ENCODE results near the gene MDN1.
"Not testable (repeated sequence)": the region's sequence is repeated elsewhere in the genome, so short reads cannot be mapped to it uniquely, and the experiment has no call there.

MDN1 gene

GRCh38 chr6:89643406-89643805 lies 176.2 kb downstream of the MDN1 start:
- Histone ChIP-seq H3K4me1 (ENCODE audit: insufficient read depth, low read length) (peaks cover 5% of the 10 kb centered on the region), H3K9me3 (ENCODE audit: low read length) (no peaks in the 10 kb centered on the region), H3K4me3 (ENCODE audit: low read depth in 1 of 2, low read length in 2 of 2) (no peak overlapping the region), H3K27me3 (ENCODE audit: control insufficient read depth in 1 of 2, insufficient read depth in 2 of 2, low read length in 2 of 2) (no peaks in the 10 kb centered on the region), H3K36me3 (ENCODE audit: insufficient read depth, low read length) (peaks cover 38% of the 10 kb centered on the region), H3K27ac (ENCODE audit: low read depth, low read length) (no peak overlapping the region), H3K9ac (ENCODE audit: low read length) (no peak overlapping the region)

- Histone ChIP-seq H3K9me3 (ENCODE audit: low read length) (no peaks in the 10 kb centered on the region), H3K36me3 (ENCODE audit: insufficient read depth, low read length) (peaks cover 36% of the 10 kb centered on the region), H3K4me1 (ENCODE audit: insufficient read depth, low read length) (peaks cover 6% of the 10 kb centered on the region), H3K9ac (ENCODE audit: low read length) (no peak overlapping the region), H3K4me3 (ENCODE audit: low read depth in 1 of 2, low read length in 2 of 2) (no peak overlapping the region), H3K27ac (ENCODE audit: low read depth, low read length) (no peak overlapping the region), H3K27me3 (ENCODE audit: control insufficient read depth in 1 of 2, insufficient read depth in 2 of 2, low read length in 2 of 2) (no peaks in the 10 kb centered on the region)
Measured at GRCh38 chr6:89642956-89643355, 176.6 kb downstream of the MDN1 start.

GRCh38 chr6:89641581-89641980 lies 178.0 kb downstream of the MDN1 start:
- not testable (repeated sequence) for H3K27me3 ChIP-seq (ENCODE audit: control insufficient read depth in 1 of 2, insufficient read depth in 2 of 2, low read length in 2 of 2); H3K4me3 ChIP-seq (ENCODE audit: low read depth in 1 of 2, low read length in 2 of 2); H3K9me3 ChIP-seq (ENCODE audit: low read length); H3K9ac ChIP-seq (ENCODE audit: low read length); H3K27ac ChIP-seq (ENCODE audit: low read depth, low read length)
- Histone ChIP-seq H3K36me3 (ENCODE audit: insufficient read depth, low read length) (peaks cover 22% of the 10 kb centered on the region), H3K4me1 (ENCODE audit: insufficient read depth, low read length) (peaks cover 11% of the 10 kb centered on the region)

- H3K9me3 ChIP-seq (ENCODE audit: low read length): no peaks in the 10 kb centered on the region
- H3K36me3 ChIP-seq (ENCODE audit: insufficient read depth, low read length): peaks cover 16% of the 10 kb centered on the region
- peaks cover 11% of the 10 kb centered on the region for H3K4me1 ChIP-seq (ENCODE audit: insufficient read depth, low read length)
- H3K9ac ChIP-seq (ENCODE audit: low read length): no peak overlapping the region
- no peaks in the 10 kb centered on the region for H3K27me3 ChIP-seq (ENCODE audit: control insufficient read depth in 1 of 2, insufficient read depth in 2 of 2, low read length in 2 of 2)
- H3K4me3 ChIP-seq (ENCODE audit: low read depth in 1 of 2, low read length in 2 of 2): no peak overlapping the region
- no peak overlapping the region for H3K27ac ChIP-seq (ENCODE audit: low read depth, low read length)
Measured at GRCh38 chr6:89640804-89641203, 178.8 kb downstream of the MDN1 start.

GRCh38 chr6:89638320-89639195 lies 181.0 kb downstream of the MDN1 start, which contains the start of gene LYRM2:
LYRM2 (minus strand) TSS chr6:89638747; CDS start chr6:89638716, 31 bp downstream.
- Histone ChIP-seq H3K4me3 (ENCODE audit: low read depth in 1 of 2, low read length in 2 of 2) (peak within 1 kb of the TSS; percentile 75 to 84), H3K9ac (ENCODE audit: low read length) (peak within 1 kb of the TSS; percentile 84), H3K27me3 (ENCODE audit: control insufficient read depth in 1 of 2, insufficient read depth in 2 of 2, low read length in 2 of 2) (no peaks in the 10 kb centered on the region), H3K4me1 (ENCODE audit: insufficient read depth, low read length) (peaks cover 11% of the 10 kb centered on the region), H3K9me3 (ENCODE audit: low read length) (no peaks in the 10 kb centered on the region), H3K27ac (ENCODE audit: low read depth, low read length) (peak within 1 kb of the TSS; percentile 93), H3K36me3 (ENCODE audit: insufficient read depth, low read length) (peaks cover under 1% of the 10 kb centered on the region)

- peak overlapping the region; percentile 93 for H3K27ac ChIP-seq (ENCODE audit: low read depth, low read length)
- H3K4me3 ChIP-seq (ENCODE audit: low read depth in 1 of 2, low read length in 2 of 2): peak overlapping the region; percentile 75 to 84
- H3K9ac ChIP-seq (ENCODE audit: low read length): peak overlapping the region; percentile 84
- H3K4me1 ChIP-seq (ENCODE audit: insufficient read depth, low read length): peaks cover 11% of the 10 kb centered on the region
- no peaks in the 10 kb centered on the region for H3K27me3 ChIP-seq (ENCODE audit: control insufficient read depth in 1 of 2, insufficient read depth in 2 of 2, low read length in 2 of 2)
- no peaks in the 10 kb centered on the region for H3K36me3 ChIP-seq (ENCODE audit: insufficient read depth, low read length)
- H3K9me3 ChIP-seq (ENCODE audit: low read length): no peaks in the 10 kb centered on the region
Measured at GRCh38 chr6:89637960-89638319, 181.7 kb downstream of the MDN1 start.

GRCh38 chr6:89636412-89636811 lies 183.2 kb downstream of the MDN1 start:
- H3K9me3 ChIP-seq (ENCODE audit: low read length); H3K27me3 ChIP-seq (ENCODE audit: control insufficient read depth in 1 of 2, insufficient read depth in 2 of 2, low read length in 2 of 2); H3K9ac ChIP-seq (ENCODE audit: low read length); H3K36me3 ChIP-seq (ENCODE audit: insufficient read depth, low read length); H3K4me3 ChIP-seq (ENCODE audit: low read depth in 1 of 2, low read length in 2 of 2); H3K27ac ChIP-seq (ENCODE audit: low read depth, low read length): not testable (repeated sequence)
- H3K4me1 ChIP-seq (ENCODE audit: insufficient read depth, low read length): peaks cover 11% of the 10 kb centered on the region

- Histone ChIP-seq H3K9me3 (ENCODE audit: low read length) (no peaks in the 10 kb centered on the region), H3K4me1 (ENCODE audit: insufficient read depth, low read length) (no peaks in the 10 kb centered on the region)
Measured at GRCh38 chr6:89630488-89630887, 189.1 kb downstream of the MDN1 start.

GRCh38 chr6:89623749-89624148 lies 195.8 kb downstream of the MDN1 start:
- Histone ChIP-seq H3K9ac (ENCODE audit: low read length) (no peak overlapping the region), H3K4me1 (ENCODE audit: insufficient read depth, low read length) (no peaks in the 10 kb centered on the region), H3K4me3 (ENCODE audit: low read depth in 1 of 2, low read length in 2 of 2) (no peak overlapping the region), H3K27ac (ENCODE audit: low read depth, low read length) (no peak overlapping the region), H3K36me3 (ENCODE audit: insufficient read depth, low read length) (peaks cover 22% of the 10 kb centered on the region), H3K27me3 (ENCODE audit: control insufficient read depth in 1 of 2, insufficient read depth in 2 of 2, low read length in 2 of 2) (no peaks in the 10 kb centered on the region), H3K9me3 (ENCODE audit: low read length) (no peaks in the 10 kb centered on the region)

More at GRCh38 chr6:89630488-89630887, 189.1 kb downstream of the MDN1 start:
- no peak overlapping the region for H3K27ac ChIP-seq (ENCODE audit: low read depth, low read length)
- no peak overlapping the region for H3K9ac ChIP-seq (ENCODE audit: low read length)
- no peak overlapping the region for H3K4me3 ChIP-seq (ENCODE audit: low read depth in 1 of 2, low read length in 2 of 2)
- no peaks in the 10 kb centered on the region for H3K27me3 ChIP-seq (ENCODE audit: control insufficient read depth in 1 of 2, insufficient read depth in 2 of 2, low read length in 2 of 2)
- H3K36me3 ChIP-seq (ENCODE audit: insufficient read depth, low read length): peaks cover 34% of the 10 kb centered on the region

GRCh38 chr6:89619567-89619966 lies 200.0 kb downstream of the MDN1 start:
- H3K9ac ChIP-seq (ENCODE audit: low read length): no peak overlapping the region
- H3K9me3 ChIP-seq (ENCODE audit: low read length): no peaks in the 10 kb centered on the region
- no peaks in the 10 kb centered on the region for H3K27me3 ChIP-seq (ENCODE audit: control insufficient read depth in 1 of 2, insufficient read depth in 2 of 2, low read length in 2 of 2)
- H3K36me3 ChIP-seq (ENCODE audit: insufficient read depth, low read length): peaks cover 6% of the 10 kb centered on the region
- no peak overlapping the region for H3K4me3 ChIP-seq (ENCODE audit: low read depth in 1 of 2, low read length in 2 of 2)
- no peaks in the 10 kb centered on the region for H3K4me1 ChIP-seq (ENCODE audit: insufficient read depth, low read length)
- no peak overlapping the region for H3K27ac ChIP-seq (ENCODE audit: low read depth, low read length)

- no peaks in the 10 kb centered on the region for H3K4me1 ChIP-seq (ENCODE audit: insufficient read depth, low read length)
- H3K36me3 ChIP-seq (ENCODE audit: insufficient read depth, low read length): no peaks in the 10 kb centered on the region
- H3K27ac ChIP-seq (ENCODE audit: low read depth, low read length): no peak overlapping the region
- no peak overlapping the region for H3K9ac ChIP-seq (ENCODE audit: low read length)
- H3K27me3 ChIP-seq (ENCODE audit: control insufficient read depth in 1 of 2, insufficient read depth in 2 of 2, low read length in 2 of 2): no peaks in the 10 kb centered on the region
- H3K4me3 ChIP-seq (ENCODE audit: low read depth in 1 of 2, low read length in 2 of 2): no peak overlapping the region
- no peaks in the 10 kb centered on the region for H3K9me3 ChIP-seq (ENCODE audit: low read length)
Measured at GRCh38 chr6:89618026-89618425, 201.6 kb downstream of the MDN1 start.

GRCh38 chr6:89616531-89616930 lies 203.1 kb downstream of the MDN1 start:
- Histone ChIP-seq H3K9me3 (ENCODE audit: low read length) (no peaks in the 10 kb centered on the region), H3K9ac (ENCODE audit: low read length) (no peak overlapping the region), H3K4me1 (ENCODE audit: insufficient read depth, low read length) (no peaks in the 10 kb centered on the region), H3K36me3 (ENCODE audit: insufficient read depth, low read length) (no peaks in the 10 kb centered on the region), H3K27ac (ENCODE audit: low read depth, low read length) (no peak overlapping the region), H3K27me3 (ENCODE audit: control insufficient read depth in 1 of 2, insufficient read depth in 2 of 2, low read length in 2 of 2) (no peaks in the 10 kb centered on the region), H3K4me3 (ENCODE audit: low read depth in 1 of 2, low read length in 2 of 2) (no peak overlapping the region)

Data from muscle layer of colon (tissue), 2 donors.